Glomerular endothelial cell (primary cell): Measurements from ENCODE around the gene TRMT2A. TPM values are rescaled to one million over a fixed set of nuclear protein-coding genes. Genes with fewer than 3 reads are reported as not detected.
"Not testable (repeated sequence)": the region's sequence is repeated elsewhere in the genome, so short reads cannot be mapped to it uniquely, and the experiment has no call there.

ENCODE experiments used
- DNase-seq: peaks from one replicate; pipeline ENCODE4 v3.0.0-alpha.2; 2011; ENCODE audit warnings: low read depth, low spot score; ENCODE audit errors: extremely low read depth
- total RNA-seq: library from RNA; depleted of rRNA; stranded (reverse); fragments of >200 nt; gene quantifications from 2 replicates; pipeline ENCODE4 v1.2.3, GENCODE V29; 2015

The TRMT2A gene
- total RNA-seq, result 48.1 and 63.2 TPM in 2 replicates

GRCh38 chr22:20116951-20117632 is at the start of gene TRMT2A:
Gene TRMT2A, minus strand, starts transcription at chr22:20117226. Its CDS starts 320 bp downstream, at chr22:20116906.
- DNase-seq, result peak; percentile 76

- DNase-seq, result no peak
Measured at GRCh38 chr22:20166703-20167102, 49.7 kb upstream of the TRMT2A start.

- no peak for DNase-seq
Measured at GRCh38 chr22:20165913-20166312, 48.9 kb upstream of the TRMT2A start.

GRCh38 chr22:20165421-20165820 is 48.4 kb upstream of the TRMT2A start:
- no peak for DNase-seq

- DNase-seq, result no peak
Measured at GRCh38 chr22:20164863-20165262, 47.8 kb upstream of the TRMT2A start.

- DNase-seq, result no peak
Measured at GRCh38 chr22:20160041-20160440, 43.0 kb upstream of the TRMT2A start.

GRCh38 chr22:20159531-20159930 is 42.5 kb upstream of the TRMT2A start:
- DNase-seq, result not testable (repeated sequence)

GRCh38 chr22:20159076-20159475 is 42.0 kb upstream of the TRMT2A start:
- DNase-seq, result no peak

- DNase-seq, result no peak
Measured at GRCh38 chr22:20158391-20159036, 41.5 kb upstream of the TRMT2A start.

- no peak for DNase-seq
Measured at GRCh38 chr22:20157430-20158183, 40.6 kb upstream of the TRMT2A start.

GRCh38 chr22:20156611-20157429 is 39.8 kb upstream of the TRMT2A start:
- no peak for DNase-seq

- no peak for DNase-seq
Measured at GRCh38 chr22:20156042-20156389, 39.0 kb upstream of the TRMT2A start.

- DNase-seq, result peak; percentile 22
Measured at GRCh38 chr22:20155330-20156041, 38.5 kb upstream of the TRMT2A start.

- no peak for DNase-seq
Measured at GRCh38 chr22:20154602-20155187, 37.7 kb upstream of the TRMT2A start.

GRCh38 chr22:20153945-20154344 is 36.9 kb upstream of the TRMT2A start:
- DNase-seq, result no peak

- no peak for DNase-seq
Measured at GRCh38 chr22:20152464-20152890, 35.5 kb upstream of the TRMT2A start.

GRCh38 chr22:20151276-20151588 is 34.2 kb upstream of the TRMT2A start:
- DNase-seq, result no peak

- DNase-seq, result no peak
Measured at GRCh38 chr22:20150381-20151275, 33.6 kb upstream of the TRMT2A start, which contains the start of gene CCDC188. Gene CCDC188, minus strand, starts transcription at chr22:20151055. Its CDS starts 69 bp downstream, at chr22:20150986.
